C4-2B (cell line): ENCODE results near the gene RALA.

ENCODE experiments used
- H3K27ac ChIP-seq: fragments of 450-650 bp; 2 replicates; pipeline ENCODE4 v1.5.1; 2017
- CTCF ChIP-seq: fragments of 450-650 bp; conservative IDR thresholded peaks from 2 replicates; pipeline ENCODE4 v1.5.1; 2017; ENCODE audit warnings: mild to moderate bottlenecking
- ZFX ChIP-seq: fragments of 450-650 bp; IDR thresholded peaks from 2 replicates; pipeline ENCODE4 v1.6.1; 2017

RALA gene

GRCh38 chr7:39732837-39733804 is 109.7 kb downstream of the RALA start:
- TF ChIP-seq ZFX (no peak), CTCF (no peak)

GRCh38 chr7:39733881-39734632 is 110.7 kb downstream of the RALA start:
- H3K27ac ChIP-seq, result no peak overlapping the region
- no peak for TF ChIP-seq CTCF
- no peak for TF ChIP-seq ZFX

More at GRCh38 chr7:39732837-39733804, 109.7 kb downstream of the RALA start:
- H3K27ac ChIP-seq, result no peak overlapping the region

GRCh38 chr7:39734633-39735004 is 111.2 kb downstream of the RALA start:
- no peak overlapping the region for H3K27ac ChIP-seq
- no peak for TF ChIP-seq CTCF
- TF ChIP-seq ZFX, result no peak

- no peak overlapping the region for H3K27ac ChIP-seq
- no peak for TF ChIP-seq ZFX
- no peak for TF ChIP-seq CTCF
Observed at GRCh38 chr7:39735903-39736302, 112.5 kb downstream of the RALA start.

- TF ChIP-seq ZFX (no peak), CTCF (peak; percentile 42)
Observed at GRCh38 chr7:39741942-39742623, 118.7 kb downstream of the RALA start.

GRCh38 chr7:39744620-39745019 is 121.2 kb downstream of the RALA start:
- H3K27ac ChIP-seq, result no peak overlapping the region
- TF ChIP-seq CTCF (no peak), ZFX (no peak)

More at GRCh38 chr7:39741942-39742623, 118.7 kb downstream of the RALA start:
- no peak overlapping the region for H3K27ac ChIP-seq
